IMR-90 (cell line): ENCODE measurements around the gene KCNH5. TPM values are rescaled to one million over a fixed set of nuclear protein-coding genes. Genes with fewer than 3 reads are reported as not detected.

Source experiments
- ATAC-seq: fragments of 200-7000 bp; cut with Tn5 transposase; 2 replicates; pipeline ENCODE4 v1.9.1; 2020; ENCODE audit warnings: low read depth, mild to moderate bottlenecking, moderate library complexity
- BruUV-seq: library from RNA; stranded (reverse); fragments of 400-500 nt; replicated peaks from 2 replicates; lab custom pipeline; 2021; lab: Mats Ljungman, UMichigan
- CTCF ChIA-PET: fragments of 300-600 bp; formaldehyde crosslinking; extraction: SDS; loops from one replicate; lab custom pipeline; 2021; ENCODE audit warnings: antibody characterized with exemption; lab: Yijun Ruan, JAX
- POLR2A ChIA-PET: fragments of 300-600 bp; sonication (Branson Sonifier 250); formaldehyde crosslinking; loops from one replicate; lab custom pipeline; 2022; ENCODE audit warnings: antibody characterized with exemption; ENCODE audit not compliant: unreplicated experiment; lab: Charles Lee
- DNase-seq: peaks from one replicate; pipeline ENCODE4 v3.0.0; 2013
- H2AFZ ChIP-seq: replicated peaks from 2 replicates; pipeline ENCODE3; 2013; ENCODE audit warnings: low read length, mild to moderate bottlenecking; ENCODE audit not compliant: poor library complexity
- H2AK5ac ChIP-seq: 2 replicates; pipeline ENCODE4 v1.6.1; 2013; ENCODE audit warnings: low read depth, low read length, inconsistent platforms
- H2AK9ac ChIP-seq: replicated peaks from 2 replicates; pipeline ENCODE3; 2013; ENCODE audit warnings: mild to moderate bottlenecking, low read depth, low read length, moderate library complexity; ENCODE audit not compliant: poor library complexity
- H2BK120ac ChIP-seq: 2 replicates; pipeline ENCODE4 v1.6.1; 2013; ENCODE audit warnings: low read depth, low read length, inconsistent platforms
- H2BK15ac ChIP-seq: 3 replicates; pipeline ENCODE4 v1.6.1; 2013; ENCODE audit warnings: low read depth, low read length, inconsistent platforms
- H2BK20ac ChIP-seq: 2 replicates; pipeline ENCODE4 v1.6.1; 2013; ENCODE audit warnings: low read depth, mild to moderate bottlenecking, inconsistent platforms, low read length, moderate library complexity
- H2BK5ac ChIP-seq: 2 replicates; pipeline ENCODE4 v1.6.1; 2013; ENCODE audit warnings: mild to moderate bottlenecking, low read depth, low read length, inconsistent platforms; ENCODE audit not compliant: poor library complexity, severe bottlenecking
- H3K14ac ChIP-seq: replicated peaks from 2 replicates; pipeline ENCODE4 v1.6.1; 2013; ENCODE audit warnings: low read depth, low read length, inconsistent platforms
- H3K18ac ChIP-seq: 2 replicates; pipeline ENCODE4 v1.6.1; 2013; ENCODE audit warnings: low read depth, low read length, control low read depth
- H3K23ac ChIP-seq: 2 replicates; pipeline ENCODE4 v1.6.1; 2013; ENCODE audit warnings: low read depth, low read length, inconsistent platforms
- H3K27ac ChIP-seq: 2 replicates; pipeline ENCODE4 v1.5.1; 2013; ENCODE audit warnings: mild to moderate bottlenecking, control low read depth, low read length; ENCODE audit not compliant: insufficient read depth
- H3K27me3 ChIP-seq: 2 replicates; pipeline ENCODE4 v1.6.1; 2013; ENCODE audit warnings: low read length; ENCODE audit not compliant: control insufficient read depth, insufficient read depth
- H3K36me3 ChIP-seq: 2 replicates; pipeline ENCODE4 v1.6.1; 2013; ENCODE audit warnings: low read length, mixed read lengths; ENCODE audit not compliant: control insufficient read depth, insufficient read depth
- H3K4ac ChIP-seq: 2 replicates; pipeline ENCODE4 v1.6.1; 2013; ENCODE audit warnings: low read depth, low read length, inconsistent platforms
- H3K4me1 ChIP-seq: 2 replicates; pipeline ENCODE4 v1.6.1; 2013; ENCODE audit warnings: low read length, mixed read lengths; ENCODE audit not compliant: control insufficient read depth, insufficient read depth
- H3K4me2 ChIP-seq: 2 replicates; pipeline ENCODE4 v1.6.1; 2013; ENCODE audit warnings: low read depth, mild to moderate bottlenecking, control low read depth, low read length, moderate library complexity
- H3K4me3 ChIP-seq: 2 replicates; pipeline ENCODE4 v1.5.1; 2013; ENCODE audit warnings: low read depth, mild to moderate bottlenecking, control low read depth, low read length, moderate library complexity; ENCODE audit not compliant: insufficient read depth
- H3K56ac ChIP-seq: 2 replicates; pipeline ENCODE4 v1.6.1; 2013; ENCODE audit warnings: low read length, inconsistent platforms; ENCODE audit not compliant: insufficient read depth; ENCODE audit errors: extremely low read depth
- H3K79me1 ChIP-seq, 2 experiments: 2 replicates each; pipeline ENCODE4 v1.6.1; 2013; ENCODE audit warnings: low read length in 2 of 2, inconsistent platforms in 1 of 2, low read depth in 1 of 2
- H3K9ac ChIP-seq: 2 replicates; pipeline ENCODE4 v1.6.1; 2013; ENCODE audit warnings: low read depth, low read length, control low read depth
- H3K9me1 ChIP-seq: 2 replicates; pipeline ENCODE4 v1.6.1; 2013; ENCODE audit warnings: low read length, inconsistent platforms; ENCODE audit not compliant: insufficient read depth
- H3K9me3 ChIP-seq: 2 replicates; pipeline ENCODE4 v1.6.1; 2013; ENCODE audit warnings: low read length; ENCODE audit not compliant: control insufficient read depth, insufficient read depth
- H4K20me1 ChIP-seq: 2 replicates; pipeline ENCODE4 v1.6.1; 2013; ENCODE audit warnings: low read length, inconsistent platforms; ENCODE audit not compliant: insufficient read depth
- H4K5ac ChIP-seq: 2 replicates; pipeline ENCODE4 v1.6.1; 2013; ENCODE audit warnings: mild to moderate bottlenecking, low read depth, low read length, control low read depth
- H4K8ac ChIP-seq, 2 experiments: 2 replicates each; pipeline ENCODE4 v1.6.1; 2013; ENCODE audit warnings: low read depth in 2 of 2, low read length in 2 of 2, control low read depth in 1 of 2, inconsistent platforms in 1 of 2
- H4K91ac ChIP-seq: 2 replicates; pipeline ENCODE4 v1.6.1; 2013; ENCODE audit warnings: low read depth, low read length, inconsistent platforms; ENCODE audit not compliant: insufficient read depth
- ELK1 ChIP-seq: fragments of 150-350 bp; IDR thresholded peaks from 2 replicates; pipeline ENCODE4 v1.6.1; 2016; ENCODE audit warnings: low read depth, mild to moderate bottlenecking, low read length, moderate library complexity, borderline replicate concordance
- MAFK ChIP-seq: IDR thresholded peaks from 2 replicates; pipeline ENCODE4 v1.6.1; 2012; ENCODE audit warnings: low read depth, low read length, improper control_type of control experiment
- MXI1 ChIP-seq: IDR thresholded peaks from 2 replicates; pipeline ENCODE4 v1.6.1; 2012; ENCODE audit warnings: low read depth, mild to moderate bottlenecking, low read length, moderate library complexity, borderline replicate concordance
- NFE2L2 ChIP-seq: fragments of 150-350 bp; IDR thresholded peaks from 2 replicates; pipeline ENCODE4 v1.6.1; 2016; ENCODE audit warnings: low read depth, mild to moderate bottlenecking, low read length
- SMC3 ChIP-seq: fragments of 150-350 bp; IDR thresholded peaks from 2 replicates; pipeline ENCODE4 v1.6.1; 2016; ENCODE audit warnings: low read depth, mild to moderate bottlenecking, antibody characterized with exemption, low read length, moderate library complexity
- WGBS, 2 experiments: methylation state at CpG; one replicate each; pipeline versions ENCODE4 v1.1.5 to v1.1.7; 2013; ENCODE audit warnings: missing lambda C conversion rate in 2 of 2; ENCODE audit not compliant: insufficient read length in 1 of 2; ENCODE audit errors: extremely low coverage in 2 of 2; 5-methylcytosine and 5-hydroxymethylcytosine counted together
- dilution Hi-C: fragments of 300-500 bp; cut with HindIII; formaldehyde crosslinking; loops from one replicate; pipeline ENCODE4 v1.14.3; 2018; ENCODE audit warnings: low sequenced_read_pairs; ENCODE audit not compliant: unreplicated experiment
- in situ Hi-C: fragments of 300-500 bp; cut with MboI; formaldehyde crosslinking; loops from 3 replicates; pipeline ENCODE4 v1.14.3; 2019; ENCODE audit warnings: low sequenced_read_pairs, inconsistent platforms, mixed read lengths
- intact Hi-C: fragments of 100-400 bp; cut with micrococcal nuclease; formaldehyde crosslinking; loops from 2 replicates; pipeline ENCODE4 v1.10.0; 2022
- polyA plus RNA-seq, 3 experiments: library from polyadenylated mRNA; depleted of rRNA; stranded (reverse); fragments of >200 nt; gene quantifications; 2 replicates each; pipeline ENCODE4 v1.2.3, GENCODE V29; 2012; ENCODE audit warnings: low replicate concordance in 1 of 3
- total RNA-seq: library from RNA; depleted of rRNA; stranded (reverse); fragments of >200 nt; gene quantifications from 2 replicates; pipeline ENCODE4 v1.2.3, GENCODE V29; 2012

KCNH5 gene
- total and polyA plus RNA-seq, 2 of the 4 experiments (the other 2 are of a cell fraction), result under 0.01 to 0.03 TPM

DNA sequence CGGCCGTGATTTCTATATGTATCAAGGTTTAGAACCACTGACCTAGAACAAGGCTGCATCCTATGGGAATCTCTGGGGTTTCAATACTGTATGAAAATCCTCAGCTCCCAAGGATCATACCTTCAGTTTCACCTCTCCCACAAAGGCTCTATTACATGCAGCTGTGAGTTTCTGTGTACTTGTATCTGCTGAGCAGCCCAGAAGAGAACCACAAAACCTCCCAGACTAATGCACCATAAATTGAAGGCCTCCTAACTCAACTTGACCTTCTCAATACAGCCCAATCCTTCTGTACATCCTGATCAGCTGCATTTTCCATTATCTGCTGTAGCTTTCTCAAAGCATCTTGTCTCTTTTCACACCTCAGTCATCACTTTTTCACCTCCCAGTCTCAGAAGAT, 5.4 kb upstream of the KCNH5 start:
- Histone ChIP-seq H3K4me2 (no peak overlapping the region), H3K9me1 (no peaks in the 10 kb centered on the region), H4K20me1 (no peaks in the 10 kb centered on the region), H3K4me3 (no peak overlapping the region), H4K91ac (no peak overlapping the region), H3K36me3 (no peaks in the 10 kb centered on the region), H2BK120ac (no peak overlapping the region), H2BK5ac (no peak overlapping the region), H4K8ac (no peak overlapping the region), H3K79me1 (no peaks in the 10 kb centered on the region), H3K18ac (no peak overlapping the region), H3K14ac (no peak overlapping the region), H2AK5ac (no peak overlapping the region), H2BK20ac (no peak overlapping the region), H3K23ac (no peak overlapping the region), H4K5ac (no peak overlapping the region), H3K27ac (no peak overlapping the region), H3K9ac (no peak overlapping the region), H3K4ac (no peak overlapping the region), H2AK9ac (no peak overlapping the region), H2AFZ (no peak overlapping the region), H3K56ac (no peak overlapping the region), H3K9me3 (no peaks in the 10 kb centered on the region), H3K27me3 (peaks cover 27% of the 10 kb centered on the region), H2BK15ac (no peak overlapping the region), H3K4me1 (no peaks in the 10 kb centered on the region)
- DNase-seq, result no peak
- ChIA-PET CTCF (no interaction called here), POLR2A (no interaction called here)
- TF ChIP-seq NFE2L2 (no peak), MAFK (no peak), SMC3 (no peak), ELK1 (no peak), MXI1 (no peak)
- ATAC-seq, result no peak
- WGBS, 2 experiments, result no CpG with 5 or more reads among the region's 2 CpGs
- intact Hi-C loops, result no loop called here
- dilution Hi-C loops, result no loop called here
- BruUV-seq, result no TSS peak
- in situ Hi-C loops, result no loop called here
